Tibial artery (tissue), 4 donors: ENCODE results near the gene SPTBN2.

ENCODE experiments used
- DNase-seq, 2 donors: peaks; one replicate each; pipeline ENCODE4 v3.0.0-alpha.2; 2019
- H3K27ac ChIP-seq, 2 donors: fragments of 200-600 bp; sonication (generic) in 1 of 2; 1 replicate in 1 of 2; 2 replicates in 1 of 2; pipeline ENCODE4 v1.5.1; 2018 to 2019; ENCODE audit warnings: mild to moderate bottlenecking in 1 of 2
- H3K27me3 ChIP-seq, 2 donors: fragments of 200-600 bp; sonication (generic) in 1 of 2; one replicate each; pipeline versions ENCODE4 v1.5.1 to v1.6.0; 2016 to 2019
- H3K36me3 ChIP-seq, 3 donors: fragments of 200-600 bp; sonication (generic) in 2 of 3; one replicate each; pipeline ENCODE4 v1.5.1; 2016 to 2019; ENCODE audit warnings: mild to moderate bottlenecking in 2 of 3
- H3K4me1 ChIP-seq, 4 donors: fragments of 200-600 bp; sonication (generic) in 2 of 4; 1 replicate in 3 of 4; 2 replicates in 1 of 4; pipeline ENCODE4 v1.5.1; 2016 to 2019
- H3K4me3 ChIP-seq, 2 donors: fragments of 200-600 bp; sonication (generic) in 1 of 2; 1 replicate in 1 of 2; 2 replicates in 1 of 2; pipeline ENCODE4 v1.5.1; 2018 to 2019; ENCODE audit warnings: mild to moderate bottlenecking in 2 of 2
- H3K9me3 ChIP-seq, 3 donors: fragments of 200-600 bp; sonication (generic) in 1 of 3; one replicate each; pipeline ENCODE4 v1.5.1; 2016 to 2019
- CTCF ChIP-seq, 2 experiments: fragments of 200-600 bp in 1 of 2; fragments of 450-650 bp in 1 of 2; IDR thresholded peaks; one replicate each; pipeline ENCODE4 v1.5.1; 2017 to 2019; ENCODE audit warnings: antibody characterized with exemption in 2 of 2, mild to moderate bottlenecking in 1 of 2, moderate library complexity in 1 of 2
- intact Hi-C: fragments of 100-400 bp; cut with DNase I; formaldehyde crosslinking; loops from one replicate; pipeline ENCODE4 v1.15.0; 2023; ENCODE audit warnings: low total_unique reads

Gene SPTBN2

GRCh38 chr11:66663741-66664296, 65.2 kb downstream of the SPTBN2 start:
- Histone ChIP-seq H3K27me3 (no peaks in the 10 kb centered on the region), H3K9me3 (no peaks in the 10 kb centered on the region), H3K4me1 (no peaks in the 10 kb centered on the region), H3K36me3 (peaks cover 22 to 92% (median 52%) of the 10 kb centered on the region in 3 donors), H3K4me3 (no peak overlapping the region), H3K27ac (no peak overlapping the region)
- DNase-seq = no peak
- intact Hi-C loops = no loop called here
- TF ChIP-seq CTCF (IDR thresholded peaks at IDR 0.05) = no peak

GRCh38 chr11:66659763-66660162, 69.3 kb downstream of the SPTBN2 start:
- Histone ChIP-seq H3K36me3 (peaks cover 16 to 87% (median 31%) of the 10 kb centered on the region in 3 donors), H3K4me3 (no peak overlapping the region), H3K27me3 (no peaks in the 10 kb centered on the region), H3K9me3 (no peaks in the 10 kb centered on the region), H3K27ac (no peak overlapping the region), H3K4me1 (no peaks in the 10 kb centered on the region)
- intact Hi-C loops = no loop called here
- no peak for TF ChIP-seq CTCF (IDR thresholded peaks at IDR 0.05)
- DNase-seq = no peak

- no peaks in the 10 kb centered on the region for H3K9me3 ChIP-seq
- no peak overlapping the region for H3K4me3 ChIP-seq
- intact Hi-C loops = no loop called here
- no peak for DNase-seq
- H3K4me1 ChIP-seq = peaks cover 0 to 5% (median 2%) of the 10 kb centered on the region in 4 donors
- H3K27me3 ChIP-seq = no peaks in the 10 kb centered on the region
- TF ChIP-seq CTCF (IDR thresholded peaks at IDR 0.05) = no peak
- peaks cover 31 to 87% (median 57%) of the 10 kb centered on the region in 3 donors for H3K36me3 ChIP-seq
- H3K27ac ChIP-seq = no peak overlapping the region
These were observed 75.9 kb downstream of the SPTBN2 start for GRCh38 chr11:66653123-66653522.

GRCh38 chr11:66652651-66653050, 76.4 kb downstream of the SPTBN2 start:
- peaks cover 35 to 87% (median 57%) of the 10 kb centered on the region in 3 donors for H3K36me3 ChIP-seq

GRCh38 chr11:66651016-66651415, 78.0 kb downstream of the SPTBN2 start:
- peaks cover 46 to 89% (median 67%) of the 10 kb centered on the region in 3 donors for H3K36me3 ChIP-seq
- H3K4me1 ChIP-seq = peaks cover 0 to 16% (median 6%) of the 10 kb centered on the region in 4 donors
- intact Hi-C loops = no loop called here
- H3K4me3 ChIP-seq = no peak overlapping the region
- H3K27ac ChIP-seq = no peak overlapping the region
- no peaks in the 10 kb centered on the region for H3K27me3 ChIP-seq
- no peak for TF ChIP-seq CTCF (IDR thresholded peaks at IDR 0.05)
- DNase-seq = no peak
- H3K9me3 ChIP-seq = no peaks in the 10 kb centered on the region

More at GRCh38 chr11:66652651-66653050, 76.4 kb downstream of the SPTBN2 start:
- H3K27me3 ChIP-seq = no peaks in the 10 kb centered on the region
- TF ChIP-seq CTCF (IDR thresholded peaks at IDR 0.05) = no peak
- intact Hi-C loops = no loop called here
- H3K9me3 ChIP-seq = no peaks in the 10 kb centered on the region
- DNase-seq = no peak
- peaks cover 0 to 5% (median 2%) of the 10 kb centered on the region in 4 donors for H3K4me1 ChIP-seq
- H3K4me3 ChIP-seq = no peak overlapping the region
- no peak overlapping the region for H3K27ac ChIP-seq
